Activated CD4-positive, alpha-beta T cell treated with anti-CD3 and anti-CD28 coated beads for 24 hours (primary cell): ENCODE results near the gene MRPS31.

Experiments used
- DNase-seq, 2 donors: peaks; one replicate each; pipeline ENCODE4 v3.0.0-alpha.2; 2020; ENCODE audit warnings: low read depth in 2 of 2

MRPS31 gene

GRCh38 chr13:40770934-40771618, at the start of gene MRPS31:
TSS of gene MRPS31 (minus strand) at chr13:40771190. CDS start at chr13:40771136, 54 bp downstream.
- DNase-seq = peak; percentile 90 to 96

- DNase-seq = no peak
Observed at GRCh38 chr13:40819797-40820315, 48.9 kb upstream of the MRPS31 start.

- DNase-seq = no peak
Observed at GRCh38 chr13:40818926-40819325, 47.9 kb upstream of the MRPS31 start.

GRCh38 chr13:40814803-40815202, 43.8 kb upstream of the MRPS31 start:
- DNase-seq = no peak

- DNase-seq = no peak
Observed at GRCh38 chr13:40813667-40814454, 42.9 kb upstream of the MRPS31 start.

GRCh38 chr13:40812724-40813445, 41.9 kb upstream of the MRPS31 start:
- DNase-seq = no peak

GRCh38 chr13:40812102-40812501, 41.1 kb upstream of the MRPS31 start:
- no peak for DNase-seq

- no peak for DNase-seq
Observed at GRCh38 chr13:40809471-40809870, 38.5 kb upstream of the MRPS31 start.

GRCh38 chr13:40806241-40806640, 35.3 kb upstream of the MRPS31 start:
- no peak for DNase-seq

- no peak for DNase-seq
Observed at GRCh38 chr13:40803316-40803715, 32.3 kb upstream of the MRPS31 start.

- DNase-seq = no peak
Observed at GRCh38 chr13:40801255-40802217, 30.5 kb upstream of the MRPS31 start.

- DNase-seq = no peak
Observed at GRCh38 chr13:40800559-40800958, 29.6 kb upstream of the MRPS31 start.

- no peak for DNase-seq
Observed at GRCh38 chr13:40799508-40799907, 28.5 kb upstream of the MRPS31 start.

GRCh38 chr13:40798380-40798779, 27.4 kb upstream of the MRPS31 start:
- no peak for DNase-seq

- DNase-seq = no peak
Observed at GRCh38 chr13:40796649-40797048, 25.7 kb upstream of the MRPS31 start.

- no peak for DNase-seq
Observed at GRCh38 chr13:40794414-40795368, 23.7 kb upstream of the MRPS31 start.

- DNase-seq = no peak
Observed at GRCh38 chr13:40793339-40793738, 22.3 kb upstream of the MRPS31 start.

- no peak for DNase-seq
Observed at GRCh38 chr13:40792284-40793051, 21.5 kb upstream of the MRPS31 start.

GRCh38 chr13:40790154-40790616, 19.2 kb upstream of the MRPS31 start:
- no peak for DNase-seq
